A549 (cell line): ENCODE measurements around the gene GLS.
"Not testable (repeated sequence)": the region's sequence is repeated elsewhere in the genome, so short reads cannot be mapped to it uniquely, and the experiment has no call there.

Experiments
- CTCF ChIP-seq: fragments of >200 bp; sonication (Bioruptor Twin); formaldehyde crosslinking; IDR thresholded peaks from 3 replicates; pipeline ENCODE4 v1.5.1; 2016
- RFX5 ChIP-seq: fragments of 450-650 bp; IDR thresholded peaks from 2 replicates; pipeline ENCODE4 v1.7.1; 2014; ENCODE audit warnings: antibody characterized with exemption, mild to moderate bottlenecking, moderate library complexity

- not testable (repeated sequence) for TF ChIP-seq RFX5, CTCF
Measured at GRCh38 chr2:190961117-190961516, 80.5 kb downstream of the GLS start.
